OCI-LY3 (cell line): ENCODE measurements around the gene POLE4.

ENCODE experiments used
- H2AFZ ChIP-seq: fragments of 200-600, 300-600 bp; shearing (Covaris generic); 2 replicates; pipeline ENCODE4 v1.6.0; 2014; ENCODE audit warnings: antibody characterized with exemption, low read depth, low read length
- H3K27ac ChIP-seq: fragments of 200-600, 300-600 bp; sonication (generic); 2 replicates; pipeline ENCODE4 v1.5.1; 2014; ENCODE audit warnings: mild to moderate bottlenecking, low read length, moderate library complexity, mixed read lengths
- H3K27me3 ChIP-seq: fragments of 200-600, 300-600 bp; sonication (generic); 2 replicates; pipeline ENCODE4 v1.6.1; 2014; ENCODE audit warnings: low read depth, low read length, mixed read lengths
- H3K36me3 ChIP-seq: fragments of 200-600, 300-600 bp; sonication (generic); replicated peaks from 2 replicates; pipeline ENCODE3; 2014; ENCODE audit warnings: low read depth, low read length, mixed read lengths
- H3K4me1 ChIP-seq: fragments of 300-600, 200-600 bp; sonication (generic); 2 replicates; pipeline ENCODE4 v1.6.1; 2014; ENCODE audit warnings: low read length, mixed read lengths
- H3K4me2 ChIP-seq: fragments of 200-600, 300-600 bp; sonication (generic); 2 replicates; pipeline ENCODE4 v1.6.1; 2014; ENCODE audit warnings: low read length, mixed read lengths
- H3K4me3 ChIP-seq: fragments of 300-600, 200-600 bp; sonication (generic); 2 replicates; pipeline ENCODE4 v1.5.1; 2014; ENCODE audit warnings: antibody characterized with exemption, mild to moderate bottlenecking, low read length, moderate library complexity
- H3K79me2 ChIP-seq: fragments of 300-600, 200-600 bp; shearing (Covaris generic); 2 replicates; pipeline ENCODE4 v1.6.1; 2014; ENCODE audit warnings: mild to moderate bottlenecking, low read length, mixed read lengths
- H3K9ac ChIP-seq: fragments of 300-600, 200-600 bp; shearing (Covaris generic); 2 replicates; pipeline ENCODE4 v1.6.0; 2014; ENCODE audit warnings: mild to moderate bottlenecking, low read length, moderate library complexity
- H3K9me3 ChIP-seq: fragments of 200-600, 300-600 bp; shearing (Covaris generic); 2 replicates; pipeline ENCODE4 v1.6.1; 2014; ENCODE audit warnings: low read length, mixed read lengths; ENCODE audit not compliant: insufficient read depth
- H4K20me1 ChIP-seq: fragments of 200-600, 300-600 bp; sonication (generic); 2 replicates; pipeline ENCODE4 v1.6.1; 2016; ENCODE audit warnings: low read length, mixed read lengths; ENCODE audit not compliant: insufficient read depth
- EZH2phosphoT487 ChIP-seq: fragments of 200-600 bp; shearing (Covaris generic); IDR thresholded peaks from 2 replicates; pipeline ENCODE4 v1.6.1; 2018; ENCODE audit warnings: antibody characterized with exemption, mixed run types, low read depth
- TF ChIP-seq, protein P1 (sequence below): fragments of 200-600, 300-600 bp; sonication (generic); IDR thresholded peaks from 2 replicates; pipeline ENCODE4 v1.5.1; 2014; ENCODE audit warnings: antibody characterized with exemption, low read length, low read depth

Gene POLE4

DNA sequence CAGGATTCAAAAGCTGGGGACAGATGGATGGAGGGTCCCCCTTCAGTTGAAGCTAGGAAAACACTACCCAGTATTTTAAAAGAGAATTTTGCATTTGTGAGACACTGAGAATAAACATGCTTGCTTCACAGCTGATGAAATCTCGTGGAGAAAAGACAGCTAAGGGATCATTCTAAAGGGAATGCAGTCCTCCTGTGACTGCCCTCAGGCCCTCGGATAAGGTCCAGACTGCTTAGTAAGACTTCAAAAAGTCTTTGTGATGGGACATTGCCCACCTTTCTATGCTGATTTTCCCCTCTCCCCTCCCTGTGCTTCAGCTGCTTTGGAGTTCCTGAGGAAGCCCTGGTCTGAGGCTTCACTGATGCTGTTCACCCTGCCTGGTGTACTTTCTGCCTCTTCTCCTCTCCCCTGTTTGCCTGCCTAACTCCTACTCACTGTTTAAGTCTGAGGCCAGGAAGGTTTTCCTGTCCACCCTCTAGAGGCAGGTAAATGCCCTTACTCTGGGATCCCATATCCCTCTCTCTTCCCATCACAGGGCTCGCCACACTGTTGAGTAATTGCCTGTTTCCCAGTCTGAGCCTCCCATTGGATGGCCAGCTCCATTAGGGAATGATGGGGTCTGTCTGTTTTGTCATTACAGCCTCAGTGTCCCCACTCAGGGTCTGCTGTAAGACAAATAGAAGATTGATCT is 26.6 kb downstream of the POLE4 start:
- no peaks in the 10 kb centered on the region for H3K27me3 ChIP-seq
- H3K4me1 ChIP-seq: peaks cover 7% of the 10 kb centered on the region
- H3K36me3 ChIP-seq: no peaks in the 10 kb centered on the region
- H2AFZ ChIP-seq: no peak overlapping the region
- no peaks in the 10 kb centered on the region for H3K79me2 ChIP-seq
- no peak overlapping the region for H3K9ac ChIP-seq
- no peaks in the 10 kb centered on the region for H3K9me3 ChIP-seq
- TF ChIP-seq EZH2phosphoT487: no peak
- TF ChIP-seq, protein P1, sequence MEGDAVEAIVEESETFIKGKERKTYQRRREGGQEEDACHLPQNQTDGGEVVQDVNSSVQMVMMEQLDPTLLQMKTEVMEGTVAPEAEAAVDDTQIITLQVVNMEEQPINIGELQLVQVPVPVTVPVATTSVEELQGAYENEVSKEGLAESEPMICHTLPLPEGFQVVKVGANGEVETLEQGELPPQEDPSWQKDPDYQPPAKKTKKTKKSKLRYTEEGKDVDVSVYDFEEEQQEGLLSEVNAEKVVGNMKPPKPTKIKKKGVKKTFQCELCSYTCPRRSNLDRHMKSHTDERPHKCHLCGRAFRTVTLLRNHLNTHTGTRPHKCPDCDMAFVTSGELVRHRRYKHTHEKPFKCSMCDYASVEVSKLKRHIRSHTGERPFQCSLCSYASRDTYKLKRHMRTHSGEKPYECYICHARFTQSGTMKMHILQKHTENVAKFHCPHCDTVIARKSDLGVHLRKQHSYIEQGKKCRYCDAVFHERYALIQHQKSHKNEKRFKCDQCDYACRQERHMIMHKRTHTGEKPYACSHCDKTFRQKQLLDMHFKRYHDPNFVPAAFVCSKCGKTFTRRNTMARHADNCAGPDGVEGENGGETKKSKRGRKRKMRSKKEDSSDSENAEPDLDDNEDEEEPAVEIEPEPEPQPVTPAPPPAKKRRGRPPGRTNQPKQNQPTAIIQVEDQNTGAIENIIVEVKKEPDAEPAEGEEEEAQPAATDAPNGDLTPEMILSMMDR: no peak
- H4K20me1 ChIP-seq: no peaks in the 10 kb centered on the region
- no peak overlapping the region for H3K27ac ChIP-seq
- H3K4me3 ChIP-seq: no peak overlapping the region
- no peak overlapping the region for H3K4me2 ChIP-seq

DNA sequence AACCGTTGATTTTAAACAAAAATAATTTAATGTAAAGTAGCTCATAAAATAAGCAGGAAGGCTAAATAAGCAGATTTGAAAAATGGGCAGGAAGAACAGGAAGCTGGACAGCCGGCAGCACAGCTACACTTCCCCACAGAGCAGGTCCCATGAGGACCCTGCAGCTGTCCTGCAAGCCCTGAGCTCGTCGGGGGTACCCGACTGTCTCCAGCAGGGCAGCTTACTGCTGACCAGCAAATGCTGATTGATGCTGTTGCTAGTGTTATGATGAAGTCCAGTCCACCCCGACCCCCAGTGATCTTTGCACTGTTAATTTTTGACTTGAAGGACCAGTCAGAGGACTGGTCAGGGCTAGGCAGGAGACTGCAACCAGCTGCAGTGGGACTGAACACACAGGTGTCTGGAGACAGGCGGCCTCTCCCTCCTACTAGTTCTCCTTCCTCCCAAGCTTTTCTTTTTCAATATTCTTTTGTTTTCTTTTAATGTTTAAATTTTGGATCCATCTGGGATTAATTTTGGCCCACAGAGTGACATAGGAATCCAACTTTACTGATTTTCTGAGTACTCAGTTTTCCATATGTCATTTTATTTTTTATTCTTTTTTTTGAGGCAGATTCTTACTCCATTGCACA is 27.7 kb downstream of the POLE4 start:
- Histone ChIP-seq H3K27me3 (no peaks in the 10 kb centered on the region), H3K9me3 (no peaks in the 10 kb centered on the region), H3K9ac (no peak overlapping the region), H3K4me3 (no peak overlapping the region), H3K36me3 (no peaks in the 10 kb centered on the region), H3K27ac (no peak overlapping the region), H3K4me1 (peaks cover 8% of the 10 kb centered on the region; the same call in 1 of the 2 replicates), H3K79me2 (no peaks in the 10 kb centered on the region), H2AFZ (no peak overlapping the region), H4K20me1 (no peaks in the 10 kb centered on the region), H3K4me2 (no peak overlapping the region)
- no peak for TF ChIP-seq EZH2phosphoT487
- TF ChIP-seq, protein P1: no peak

DNA sequence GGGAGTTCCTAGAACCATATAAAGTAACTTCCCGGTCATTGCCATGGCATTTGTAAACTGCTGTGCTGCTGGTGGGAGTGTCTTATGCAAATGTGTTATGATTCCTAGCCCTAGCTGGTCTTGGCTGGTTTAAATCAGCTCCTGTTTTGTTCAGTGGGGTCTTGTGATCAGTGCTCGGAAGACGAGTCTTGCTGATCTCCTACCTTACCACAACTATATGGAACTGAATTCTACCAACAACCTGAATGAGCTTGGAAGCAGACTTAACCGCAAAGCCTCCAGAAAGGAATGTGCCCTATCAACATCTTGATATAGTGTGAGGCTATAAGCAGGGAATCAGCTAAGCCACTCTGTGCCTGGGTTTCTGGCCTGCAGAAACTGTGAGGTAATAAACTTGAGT is 33.5 kb downstream of the POLE4 start:
- H3K79me2 ChIP-seq: no peaks in the 10 kb centered on the region
- peaks cover 8% of the 10 kb centered on the region; the same call in 1 of the 2 replicates for H3K4me1 ChIP-seq
- no peaks in the 10 kb centered on the region for H3K9me3 ChIP-seq
- no peaks in the 10 kb centered on the region for H4K20me1 ChIP-seq
- no peak overlapping the region for H3K4me3 ChIP-seq
- no peak overlapping the region for H2AFZ ChIP-seq
- no peak overlapping the region for H3K27ac ChIP-seq
- TF ChIP-seq, protein P1: no peak
- TF ChIP-seq EZH2phosphoT487: no peak
- no peaks in the 10 kb centered on the region for H3K27me3 ChIP-seq
- no peak overlapping the region for H3K4me2 ChIP-seq
- H3K36me3 ChIP-seq: no peaks in the 10 kb centered on the region
- no peak overlapping the region for H3K9ac ChIP-seq

DNA sequence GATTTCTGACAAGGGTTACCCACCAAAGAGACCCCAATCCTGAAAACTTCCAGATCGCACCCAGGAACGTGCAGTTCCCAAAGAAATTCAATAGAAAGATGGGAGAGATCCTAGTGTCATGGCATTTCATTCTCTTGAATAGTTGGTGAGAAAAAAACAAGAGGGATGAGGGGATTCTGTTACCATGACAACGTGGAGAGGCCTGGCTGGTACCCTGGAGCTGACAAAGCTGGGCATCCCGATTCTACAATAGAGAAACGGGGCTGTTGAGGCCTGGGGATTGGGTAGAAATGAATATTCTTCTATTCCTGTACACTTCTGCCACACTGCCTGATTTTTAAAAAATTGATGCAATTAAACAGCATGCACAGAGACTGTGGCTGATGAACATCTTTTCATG is 41.0 kb downstream of the POLE4 start:
- Histone ChIP-seq H3K9ac (no peak overlapping the region), H3K27ac (no peak overlapping the region), H4K20me1 (no peaks in the 10 kb centered on the region), H2AFZ (no peak overlapping the region), H3K4me1 (no peaks in the 10 kb centered on the region), H3K36me3 (no peaks in the 10 kb centered on the region), H3K79me2 (no peaks in the 10 kb centered on the region), H3K4me3 (no peak overlapping the region), H3K9me3 (no peaks in the 10 kb centered on the region; the same call in 1 of the 2 replicates), H3K4me2 (no peak overlapping the region), H3K27me3 (no peaks in the 10 kb centered on the region)
- TF ChIP-seq, protein P1: no peak
- no peak for TF ChIP-seq EZH2phosphoT487
